Endothelial cell of umbilical vein (primary cell): Measurements from ENCODE around the gene PEMT. TPM values are rescaled to one million over a fixed set of nuclear protein-coding genes. Genes with fewer than 3 reads are reported as not detected.

Experiments used
- BruUV-seq: library from RNA; stranded (reverse); fragments of 400-500 nt; replicated peaks from 2 replicates; lab custom pipeline; 2021; lab: Mats Ljungman, UMichigan
- CTCF ChIA-PET: fragments of 300-600, 350-600 bp; sonication (Branson Sonifier 250); formaldehyde crosslinking; loops from one replicate; lab custom pipeline; 2021; ENCODE audit warnings: antibody characterized with exemption, inconsistent platforms; lab: Charles Lee
- POLR2A ChIA-PET: fragments of 300-600, 350-600 bp; sonication (Branson Sonifier 250); formaldehyde crosslinking; loops from one replicate; lab custom pipeline; 2021; ENCODE audit warnings: antibody characterized with exemption, inconsistent platforms; lab: Charles Lee
- DNase-seq: peaks from one replicate; pipeline ENCODE4 v3.0.0-alpha.2; 2011; ENCODE audit warnings: low read depth, low spot score
- FAIRE-seq: peaks from 2 replicates; lab custom pipeline; 2011; peaks lifted over from hg19 to GRCh38; lab: Jason Lieb, UNC
- H2AFZ ChIP-seq: 2 replicates; pipeline ENCODE4 v1.6.0; 2012; ENCODE audit warnings: low read depth, low read length, control low read depth, inconsistent platforms
- H3K27ac ChIP-seq: 2 replicates; pipeline ENCODE4 v1.5.1; 2011; ENCODE audit warnings: low read depth, mild to moderate bottlenecking, control low read depth, low read length, moderate library complexity; ENCODE audit not compliant: insufficient read depth
- H3K27me3 ChIP-seq, 2 experiments: 2 replicates each; pipeline versions ENCODE4 v1.6.0 to v1.6.1; 2011; ENCODE audit warnings: low read length in 2 of 2, mixed read lengths in 1 of 2; ENCODE audit not compliant: control insufficient read depth in 2 of 2, insufficient read depth in 2 of 2
- H3K36me3 ChIP-seq, 2 experiments: 2 replicates in 1 of 2; 3 replicates in 1 of 2; pipeline ENCODE4 v1.5.1; 2011; ENCODE audit warnings: low read length in 2 of 2, mild to moderate bottlenecking in 1 of 2, moderate library complexity in 1 of 2; ENCODE audit not compliant: control insufficient read depth in 2 of 2, insufficient read depth in 2 of 2; ENCODE audit errors: extremely low read depth in 1 of 2
- H3K4me1 ChIP-seq: 3 replicates; pipeline ENCODE4 v1.5.1; 2011; ENCODE audit warnings: mild to moderate bottlenecking, low read length; ENCODE audit not compliant: control insufficient read depth, insufficient read depth; ENCODE audit errors: extremely low read depth
- H3K4me2 ChIP-seq: 2 replicates; pipeline ENCODE4 v1.6.1; 2011; ENCODE audit warnings: low read length, control low read depth, mixed read lengths; ENCODE audit not compliant: insufficient read depth
- H3K4me3 ChIP-seq, 3 experiments: fragments of 200-600 bp in 1 of 3; sonication (generic), shearing (Covaris generic) in 1 of 3; replicated peaks in 1 of 3; 2 replicates each; pipeline ENCODE4 v1.5.1; 2011 to 2016; ENCODE audit warnings: control low read depth in 3 of 3, low read length in 3 of 3, mild to moderate bottlenecking in 2 of 3, inconsistent platforms in 1 of 3, low read depth in 1 of 3, moderate library complexity in 1 of 3; ENCODE audit not compliant: insufficient read depth in 1 of 3
- H3K79me2 ChIP-seq: 2 replicates; pipeline ENCODE4 v1.6.0; 2012; ENCODE audit warnings: low read length, inconsistent platforms; ENCODE audit not compliant: control insufficient read depth, insufficient read depth
- H3K9ac ChIP-seq: replicated peaks from 2 replicates; pipeline ENCODE3; 2011; ENCODE audit warnings: low read length, control low read depth; ENCODE audit not compliant: insufficient read depth; ENCODE audit errors: extremely low read depth
- H3K9me1 ChIP-seq: replicated peaks from 3 replicates; pipeline ENCODE4 v1.6.0; 2011; ENCODE audit warnings: mild to moderate bottlenecking, low read length; ENCODE audit not compliant: control insufficient read depth, insufficient read depth; ENCODE audit errors: extremely low read depth
- H3K9me3 ChIP-seq: replicated peaks from 2 replicates; pipeline ENCODE4 v1.5.1; 2012; ENCODE audit warnings: low read length, inconsistent platforms; ENCODE audit not compliant: control insufficient read depth, insufficient read depth
- H4K20me1 ChIP-seq: replicated peaks from 2 replicates; pipeline ENCODE3; 2011; ENCODE audit warnings: mild to moderate bottlenecking, low read length; ENCODE audit not compliant: control insufficient read depth, insufficient read depth; ENCODE audit errors: extremely low read depth
- EZH2 ChIP-seq: IDR thresholded peaks from 2 replicates; pipeline ENCODE4 v1.6.1; 2012; ENCODE audit warnings: borderline replicate concordance, low read depth, mild to moderate bottlenecking, moderate library complexity, low read length, inconsistent platforms; ENCODE audit not compliant: severe bottlenecking
- FOS ChIP-seq: IDR thresholded peaks from 2 replicates; pipeline ENCODE4 v1.6.1; 2011; ENCODE audit warnings: mild to moderate bottlenecking, low read length, moderate library complexity, borderline replicate concordance; ENCODE audit not compliant: insufficient read depth
- GATA2 ChIP-seq: IDR thresholded peaks from 2 replicates; pipeline ENCODE4 v1.7.0; 2011; ENCODE audit warnings: low read depth, mild to moderate bottlenecking, moderate library complexity, mixed read lengths, low read length; ENCODE audit not compliant: insufficient read length, insufficient read depth
- JUN ChIP-seq: IDR thresholded peaks from 2 replicates; pipeline ENCODE4 v1.6.1; 2011; ENCODE audit warnings: borderline replicate concordance, low read depth; ENCODE audit not compliant: insufficient read length, insufficient read depth
- MYC ChIP-seq: IDR thresholded peaks from one replicate; pipeline ENCODE4 v1.6.1; 2011; ENCODE audit warnings: mild to moderate bottlenecking, low read depth, low read length
- POLR2A ChIP-seq: IDR thresholded peaks from 2 replicates; pipeline ENCODE4 v1.6.1; 2012; ENCODE audit warnings: low read depth, mild to moderate bottlenecking, control low read depth, low read length
- POLR2AphosphoS5 ChIP-seq: IDR thresholded peaks from 2 replicates; pipeline ENCODE4 v1.6.1; 2012; ENCODE audit warnings: low read depth, mild to moderate bottlenecking, control low read depth, low read length, moderate library complexity; ENCODE audit not compliant: insufficient read depth
- dilution Hi-C: fragments of 300-500 bp; cut with MboI; formaldehyde crosslinking; loops from one replicate; pipeline ENCODE4 v1.15.0; 2019; ENCODE audit warnings: low sequenced_read_pairs; ENCODE audit not compliant: extremely low pct_ligation_motif_present
- intact Hi-C: fragments of 100-400 bp; cut with micrococcal nuclease; formaldehyde crosslinking; loops from one replicate; pipeline ENCODE4 v1.10.0; 2022
- polyA plus RNA-seq, 4 experiments: library from polyadenylated mRNA; depleted of rRNA in 3 of 4; stranded (reverse) in 3 of 4; unstranded in 1 of 4; fragments of >200 nt; gene quantifications; 2 replicates each; pipeline versions ENCODE4 v1.2.1 to v1.2.3, GENCODE V29; 2011 to 2012; ENCODE audit warnings: missing spikeins in 1 of 4
- total RNA-seq: library from RNA; stranded (reverse); gene quantifications from 2 replicates; pipeline ENCODE4 v1.2.3, GENCODE V29; 2021
- TF ChIP-seq, protein P1 (sequence below): IDR thresholded peaks from 2 replicates; pipeline ENCODE4 v1.6.1; 2011; ENCODE audit not compliant: insufficient read depth, insufficient read length
- TF ChIP-seq, protein P2 (sequence below), 2 donors: IDR thresholded peaks; 1 replicate in 1 of 2; 2 replicates in 1 of 2; pipeline ENCODE4 v1.5.1; 2011; ENCODE audit warnings: low read length in 2 of 2, mild to moderate bottlenecking in 2 of 2, moderate library complexity in 2 of 2, control low read depth in 1 of 2, inconsistent platforms in 1 of 2, low read depth in 1 of 2; ENCODE audit not compliant: insufficient read depth in 1 of 2; ENCODE audit errors: extremely low read depth in 1 of 2

Gene PEMT
- total and polyA plus RNA-seq, 2 donors (not counting 3 experiments of a cell fraction or from before 2014, with no cell fraction given): 35.1 to 58.4 TPM

GRCh38 chr17:17595755-17596154 lies 4.2 kb upstream of the PEMT start:
- FAIRE-seq: no peak
- DNase-seq: no peak
- dilution Hi-C loops (no loop called here), intact Hi-C loops (no loop called here)
- POLR2A ChIA-PET: no interaction called here
- Histone ChIP-seq H3K79me2 (peaks cover 2% of the 10 kb centered on the region), H3K4me2 (no peak overlapping the region), H3K36me3 (no peaks in the 10 kb centered on the region), H3K9me1 (no peaks in the 10 kb centered on the region), H3K9ac (no peak overlapping the region), H3K4me1 (peaks cover 5% of the 10 kb centered on the region), H3K27me3 (no peaks in the 10 kb centered on the region), H3K27ac (no peak overlapping the region), H4K20me1 (no peaks in the 10 kb centered on the region), H2AFZ (no peak overlapping the region), H3K4me3 (no peak overlapping the region), H3K9me3 (no peaks in the 10 kb centered on the region)
- CTCF ChIA-PET: interaction anchor here (1.2 kb wide), 1 partner anchor 18 kb away, joined by 5 read pairs; no protein-coding TSS in a partner anchor
- no peak for TF ChIP-seq GATA2
- no peak for TF ChIP-seq FOS
- no TSS peak for BruUV-seq

DNA sequence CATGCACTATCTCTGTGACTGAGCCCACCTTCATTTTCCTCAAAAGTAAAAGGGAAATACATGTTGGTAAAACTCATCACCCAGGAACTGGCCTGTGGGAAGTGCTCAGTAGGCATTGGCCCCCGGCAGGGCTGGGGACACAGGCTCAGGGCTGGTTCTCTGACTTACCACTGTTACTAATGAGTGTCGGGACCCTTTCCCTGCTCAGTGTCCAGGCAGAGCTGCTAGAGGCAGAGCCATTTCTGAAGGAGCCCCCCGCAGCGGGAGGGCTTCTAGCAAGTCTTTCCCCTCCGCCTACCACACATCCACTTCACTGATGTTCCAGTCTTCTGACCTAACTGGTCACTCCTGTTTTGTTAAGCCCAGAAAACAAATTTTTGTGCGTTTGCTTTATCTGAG lies 1.7 kb upstream of the PEMT start:
- no peak overlapping the region for H3K9ac ChIP-seq
- POLR2A ChIA-PET: no interaction called here
- no peaks in the 10 kb centered on the region for H3K9me3 ChIP-seq
- H3K4me2 ChIP-seq: no peak overlapping the region
- H4K20me1 ChIP-seq: no peaks in the 10 kb centered on the region
- no peak overlapping the region for H3K27ac ChIP-seq
- H3K36me3 ChIP-seq: no peaks in the 10 kb centered on the region
- peaks cover 8% of the 10 kb centered on the region for H3K79me2 ChIP-seq
- no peak overlapping the region for H2AFZ ChIP-seq
- BruUV-seq: no TSS peak
- intact Hi-C loops: no loop called here
- H3K4me3 ChIP-seq: no peak overlapping the region
- dilution Hi-C loops: no loop called here
- no peak for TF ChIP-seq JUN
- TF ChIP-seq, protein P1, sequence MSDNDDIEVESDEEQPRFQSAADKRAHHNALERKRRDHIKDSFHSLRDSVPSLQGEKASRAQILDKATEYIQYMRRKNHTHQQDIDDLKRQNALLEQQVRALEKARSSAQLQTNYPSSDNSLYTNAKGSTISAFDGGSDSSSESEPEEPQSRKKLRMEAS: no peak
- no peak for TF ChIP-seq POLR2A
- no peak for TF ChIP-seq FOS
- TF ChIP-seq POLR2AphosphoS5: no peak
- no peak for TF ChIP-seq GATA2
- TF ChIP-seq, protein P2, sequence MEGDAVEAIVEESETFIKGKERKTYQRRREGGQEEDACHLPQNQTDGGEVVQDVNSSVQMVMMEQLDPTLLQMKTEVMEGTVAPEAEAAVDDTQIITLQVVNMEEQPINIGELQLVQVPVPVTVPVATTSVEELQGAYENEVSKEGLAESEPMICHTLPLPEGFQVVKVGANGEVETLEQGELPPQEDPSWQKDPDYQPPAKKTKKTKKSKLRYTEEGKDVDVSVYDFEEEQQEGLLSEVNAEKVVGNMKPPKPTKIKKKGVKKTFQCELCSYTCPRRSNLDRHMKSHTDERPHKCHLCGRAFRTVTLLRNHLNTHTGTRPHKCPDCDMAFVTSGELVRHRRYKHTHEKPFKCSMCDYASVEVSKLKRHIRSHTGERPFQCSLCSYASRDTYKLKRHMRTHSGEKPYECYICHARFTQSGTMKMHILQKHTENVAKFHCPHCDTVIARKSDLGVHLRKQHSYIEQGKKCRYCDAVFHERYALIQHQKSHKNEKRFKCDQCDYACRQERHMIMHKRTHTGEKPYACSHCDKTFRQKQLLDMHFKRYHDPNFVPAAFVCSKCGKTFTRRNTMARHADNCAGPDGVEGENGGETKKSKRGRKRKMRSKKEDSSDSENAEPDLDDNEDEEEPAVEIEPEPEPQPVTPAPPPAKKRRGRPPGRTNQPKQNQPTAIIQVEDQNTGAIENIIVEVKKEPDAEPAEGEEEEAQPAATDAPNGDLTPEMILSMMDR (IDR thresholded peaks at IDR 0.05; ENCODE audit: extremely low read depth in 1 of 2, insufficient read depth in 1 of 2, low read depth in 1 of 2, low read length in 2 of 2): no peak
- no peak for TF ChIP-seq EZH2
- no peak for TF ChIP-seq MYC
- FAIRE-seq (no peak), DNase-seq (no peak)
- H3K27me3 ChIP-seq: no peaks in the 10 kb centered on the region
- H3K4me1 ChIP-seq: peaks cover 9% of the 10 kb centered on the region
- CTCF ChIA-PET: no interaction called here
- no peaks in the 10 kb centered on the region for H3K9me1 ChIP-seq
